SK-N-DZ (cell line): ENCODE data around the gene PPP1R15B.

Source experiments
- DNase-seq: peaks from one replicate; pipeline ENCODE4 v3.0.0-alpha.2; 2015; ENCODE audit warnings: low spot score

Gene PPP1R15B

DNA sequence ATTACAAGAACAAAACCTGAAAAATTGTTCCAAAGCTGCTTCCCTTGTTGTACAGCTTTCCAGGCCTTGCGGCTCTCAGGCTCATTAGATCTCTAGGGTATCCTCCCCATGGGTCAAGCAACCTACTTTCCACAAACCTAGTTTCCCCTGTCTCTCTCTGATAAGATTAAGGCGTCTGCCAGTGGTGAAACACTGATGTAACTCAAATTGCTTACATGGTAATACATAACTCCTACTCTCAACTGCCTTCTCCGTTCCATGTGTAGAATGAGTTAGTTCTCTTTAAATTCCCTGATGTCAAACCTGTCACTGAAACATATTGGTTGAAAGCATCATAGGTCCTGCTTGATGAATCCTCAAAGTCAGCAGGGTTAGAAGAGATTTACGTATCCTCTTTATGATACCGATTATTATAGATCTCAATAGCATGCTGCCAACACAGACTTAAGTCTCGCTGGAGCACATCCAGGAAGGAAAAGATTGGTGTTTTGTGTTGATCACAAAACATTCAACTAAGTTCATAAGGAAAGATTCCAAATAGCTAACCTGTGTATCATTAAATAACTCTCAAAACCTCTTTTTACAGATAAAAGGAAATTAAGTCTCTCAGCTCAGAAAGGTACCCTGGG lies 10.6 kb downstream of the PPP1R15B start:
- no peak for DNase-seq

GRCh38 chr1:204398197-204399125 lies 13.2 kb downstream of the PPP1R15B start:
- peak; percentile 82 for DNase-seq

DNA sequence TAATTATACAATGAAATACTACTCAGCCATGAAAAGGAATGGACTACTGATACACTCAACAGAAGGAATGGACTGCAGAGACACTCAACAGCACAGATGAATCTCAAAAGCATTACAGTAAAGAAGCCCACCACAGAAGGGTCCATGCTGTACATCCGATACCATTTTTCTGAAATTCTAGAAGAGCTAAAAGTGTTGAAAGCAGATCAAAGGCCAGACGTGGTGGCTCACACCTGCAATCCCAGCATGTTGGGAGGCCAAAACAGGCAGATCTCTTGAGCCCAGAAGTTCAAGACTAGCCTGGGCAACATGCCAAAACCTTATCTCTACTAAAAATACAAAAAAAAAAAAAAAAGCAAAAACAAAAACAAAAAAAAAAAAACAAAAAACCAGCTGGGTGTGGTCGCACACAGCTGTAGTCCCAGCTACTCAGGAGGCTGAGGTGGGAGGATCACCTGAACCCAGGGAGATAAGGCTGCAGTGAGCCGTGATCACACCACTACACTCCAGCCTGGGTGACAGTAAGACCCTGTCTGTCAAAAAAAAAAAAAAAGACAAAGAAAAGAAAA lies 15.5 kb downstream of the PPP1R15B start:
- DNase-seq = no peak

DNA sequence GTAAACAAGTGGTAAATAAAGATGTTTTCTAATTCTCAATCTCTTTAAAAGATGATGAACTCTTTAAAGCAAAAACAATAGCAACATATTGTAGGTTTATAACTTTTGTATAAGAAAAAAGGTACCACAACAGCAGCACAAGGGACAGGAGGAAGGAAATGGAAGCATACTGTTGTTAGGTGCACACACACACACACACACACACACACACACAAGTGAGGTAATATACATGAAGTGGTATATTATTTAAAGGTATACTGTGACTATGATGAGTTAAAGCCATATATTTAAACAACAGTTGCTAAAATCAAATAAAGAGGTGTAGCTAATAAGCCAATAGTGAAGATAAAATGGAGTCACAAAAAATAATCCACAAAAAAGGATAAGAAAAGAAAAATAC lies 20.0 kb downstream of the PPP1R15B start:
- no peak for DNase-seq

GRCh38 chr1:204390751-204391466 lies 20.7 kb downstream of the PPP1R15B start:
- DNase-seq = no peak

GRCh38 chr1:204385727-204386126 lies 25.9 kb downstream of the PPP1R15B start:
- DNase-seq = no peak

- no peak for DNase-seq
Measured at GRCh38 chr1:204384636-204385352, 26.8 kb downstream of the PPP1R15B start.

DNA sequence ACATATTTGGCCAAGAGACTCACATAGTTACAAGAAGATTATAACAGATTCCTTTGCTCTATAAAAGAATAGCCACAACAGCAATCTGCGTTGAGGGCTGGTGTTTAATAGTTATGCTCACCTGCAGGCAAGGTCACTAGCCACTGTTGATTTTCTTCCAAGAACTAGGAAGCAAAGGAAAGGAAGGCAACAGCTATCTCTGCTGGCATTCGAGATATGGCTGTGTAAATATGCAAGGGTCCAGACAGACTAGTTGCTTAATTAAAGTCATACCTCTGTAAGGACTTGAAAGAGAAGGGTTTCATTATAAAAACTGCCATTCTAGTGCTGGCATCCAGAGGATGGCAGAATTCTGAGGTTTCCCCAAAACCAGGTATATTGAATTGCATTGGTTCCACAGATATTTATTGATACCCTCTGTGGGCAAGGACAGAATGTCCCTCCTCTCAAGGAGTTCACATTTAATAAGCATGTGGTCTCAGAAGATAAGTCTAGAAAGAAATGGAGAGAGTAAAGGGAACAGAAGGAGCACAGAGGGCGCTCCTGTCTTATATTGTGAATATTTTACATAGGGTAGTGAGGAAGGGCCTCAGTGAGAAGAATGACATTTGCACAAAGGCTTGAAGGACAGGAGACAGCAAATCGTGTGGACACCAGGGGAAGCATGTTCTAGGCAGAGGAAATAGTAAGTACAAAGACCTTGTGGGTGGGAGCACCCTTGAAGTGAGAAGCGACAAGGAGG lies 28.3 kb downstream of the PPP1R15B start:
- no peak for DNase-seq

GRCh38 chr1:204382714-204383083 lies 28.9 kb downstream of the PPP1R15B start:
- no peak for DNase-seq

GRCh38 chr1:204380293-204380831 lies 31.3 kb downstream of the PPP1R15B start:
- DNase-seq = no peak

GRCh38 chr1:204377800-204378668 lies 33.6 kb downstream of the PPP1R15B start:
- no peak for DNase-seq

DNA sequence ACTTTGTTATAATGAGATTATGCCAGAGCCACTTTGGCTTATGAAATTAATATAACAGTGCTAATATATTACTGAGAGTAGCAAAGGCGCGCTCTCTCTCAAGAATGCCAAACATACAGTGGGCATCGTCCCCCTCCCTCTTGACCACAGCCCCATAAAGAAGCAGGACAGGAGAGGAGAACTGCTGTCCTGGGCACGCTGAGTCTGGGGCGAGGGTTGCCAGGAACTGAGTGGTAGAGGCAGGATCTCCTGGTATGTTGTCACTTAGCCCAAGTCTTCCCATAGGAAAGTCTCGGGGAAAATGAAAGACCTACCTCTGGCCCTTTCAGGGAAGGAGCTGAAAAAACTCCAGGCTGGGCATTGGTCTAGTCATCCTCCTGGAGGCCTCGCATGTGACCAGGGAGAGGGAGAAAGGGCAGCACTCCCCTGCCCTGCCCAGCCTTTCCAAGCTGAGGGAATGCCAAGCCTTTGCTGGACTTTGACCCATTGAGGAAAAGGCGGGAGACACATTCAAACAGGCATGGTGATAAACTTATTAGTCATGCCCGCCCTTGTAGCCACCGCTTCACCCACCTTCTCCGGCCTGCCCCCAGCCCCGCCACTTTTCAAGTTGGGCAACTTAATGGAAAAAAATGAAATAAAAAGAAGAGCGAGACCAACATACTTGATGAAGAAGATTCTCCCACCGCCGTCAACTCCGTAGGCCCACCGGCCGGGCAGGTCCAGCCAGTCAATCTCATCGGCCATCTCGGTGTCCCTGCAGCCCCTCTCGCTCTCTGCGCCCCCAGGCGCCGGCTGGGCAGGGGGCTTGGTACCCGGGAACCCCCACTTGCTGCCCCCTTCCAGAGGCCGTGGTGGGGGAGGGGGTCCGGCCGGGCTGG lies 34.5 kb downstream of the PPP1R15B start:
- DNase-seq = no peak

GRCh38 chr1:204376465-204376864 lies 35.2 kb downstream of the PPP1R15B start:
- DNase-seq = no peak

GRCh38 chr1:204373911-204374310 lies 37.7 kb downstream of the PPP1R15B start:
- no peak for DNase-seq

DNA sequence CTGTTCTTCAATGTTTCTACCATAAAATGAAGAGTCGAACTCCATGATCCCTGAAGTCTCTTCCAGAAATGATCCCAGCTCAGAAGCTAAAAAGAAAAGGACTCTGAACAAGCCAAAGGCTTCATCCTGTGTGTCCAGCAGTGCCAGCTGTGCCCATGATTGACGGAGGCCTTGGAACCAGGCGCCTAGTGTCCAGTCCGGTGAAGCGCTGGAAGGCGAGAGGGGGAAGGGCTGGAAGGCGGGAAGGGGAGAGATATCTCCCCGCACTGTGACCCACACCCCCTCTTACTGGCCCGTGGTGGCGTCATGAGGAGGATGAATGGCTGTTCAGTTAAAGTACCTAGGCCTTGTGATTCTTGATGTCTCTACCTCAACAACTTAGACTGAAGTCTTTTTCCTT lies 41.4 kb downstream of the PPP1R15B start:
- no peak for DNase-seq

GRCh38 chr1:204368996-204369726 lies 42.5 kb downstream of the PPP1R15B start:
- DNase-seq = no peak

DNA sequence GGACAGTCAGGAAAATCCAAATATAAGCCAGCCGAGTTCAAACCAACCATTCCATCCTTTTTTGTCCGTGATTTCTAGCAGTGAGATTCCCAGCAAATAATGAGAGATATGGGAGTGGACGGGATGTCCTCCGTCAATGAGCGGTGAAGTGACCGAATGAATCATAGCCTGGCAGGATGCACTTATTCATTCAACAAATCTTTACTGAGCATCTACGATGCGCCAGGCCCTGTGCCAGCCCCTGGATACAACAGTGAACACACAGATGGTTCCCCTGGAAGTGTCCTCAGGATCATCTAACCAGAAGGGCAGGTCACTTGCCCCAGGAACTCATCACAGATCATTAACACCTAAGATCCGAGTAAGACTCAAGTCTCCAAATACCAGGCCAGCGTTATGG lies 43.7 kb downstream of the PPP1R15B start:
- no peak for DNase-seq
